Measurements from ENCODE around the gene UBE2L6. TPM values are rescaled to one million over a fixed set of nuclear protein-coding genes. Genes with fewer than 3 reads are reported as not detected.

UBE2L6 gene
- total RNA-seq, 3 donors from 2014 or later, result 25.9 to 66.2 (median 48.1) TPM

DNA sequence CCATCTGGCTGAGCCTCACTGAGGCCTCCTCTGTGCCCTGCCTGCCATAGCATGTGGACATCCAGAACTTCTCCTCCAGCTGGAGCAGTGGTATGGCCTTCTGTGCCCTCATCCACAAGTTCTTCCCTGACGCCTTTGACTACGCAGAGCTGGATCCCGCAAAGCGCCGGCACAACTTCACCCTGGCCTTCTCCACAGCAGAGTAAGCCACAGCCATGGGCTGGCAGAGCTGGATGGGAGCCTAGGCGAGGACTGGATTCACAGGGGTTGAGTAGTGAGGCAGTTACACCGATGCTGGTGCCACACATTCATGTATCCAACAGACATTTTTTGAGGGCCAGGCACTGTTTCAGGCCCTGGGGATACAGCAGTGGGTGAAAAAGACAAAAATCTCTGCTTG lies 21.0 kb downstream of the UBE2L6 start:
- H3K36me3 ChIP-seq, result no peaks in the 10 kb centered on the region
- no peaks in the 10 kb centered on the region for H3K4me1 ChIP-seq
- no peak for DNase-seq (ENCODE audit: low spot score in 2 of 2)
- no peak overlapping the region for H3K4me3 ChIP-seq
- H3K9me3 ChIP-seq, result no peaks in the 10 kb centered on the region
- H3K27me3 ChIP-seq, result no peaks in the 10 kb centered on the region
- intact Hi-C loops (cut with DNase I; ENCODE audit: low total_unique reads), result no loop called here
- TF ChIP-seq CTCF (IDR thresholded peaks at IDR 0.05), result no peak
- no peak for TF ChIP-seq POLR2AphosphoS5 (IDR thresholded peaks at IDR 0.05)
- no peak for TF ChIP-seq POLR2A (IDR thresholded peaks at IDR 0.05)
- no peak overlapping the region for H3K27ac ChIP-seq

GRCh38 chr11:57545883-57546282 lies 21.6 kb downstream of the UBE2L6 start:
- intact Hi-C loops (cut with DNase I; ENCODE audit: low total_unique reads), result no loop called here
- no peaks in the 10 kb centered on the region for H3K36me3 ChIP-seq
- DNase-seq (ENCODE audit: low spot score in 2 of 2), result no peak

DNA sequence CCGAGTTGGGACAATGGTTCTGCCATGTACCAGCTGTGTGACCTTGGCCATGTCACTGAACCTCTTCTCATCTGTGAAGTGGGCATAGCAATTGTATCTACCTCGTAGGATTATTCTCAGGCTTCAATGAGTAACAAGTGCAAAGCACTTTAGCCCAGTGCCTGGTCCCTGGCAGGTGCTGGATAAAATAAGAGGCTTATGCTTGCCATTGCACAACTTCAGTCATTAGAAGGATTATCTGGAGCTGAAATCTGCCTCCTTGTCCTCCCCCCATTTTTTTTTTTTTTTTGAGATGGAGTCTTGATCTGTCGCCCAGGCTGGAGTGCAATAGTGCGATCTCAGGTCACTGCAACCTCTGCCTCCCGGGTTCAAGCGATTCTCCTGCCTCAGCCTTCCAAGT lies 22.9 kb downstream of the UBE2L6 start:
- no peaks in the 10 kb centered on the region for H3K36me3 ChIP-seq
- H3K4me1 ChIP-seq, result no peaks in the 10 kb centered on the region
- TF ChIP-seq POLR2AphosphoS5 (IDR thresholded peaks at IDR 0.05) (no peak), CTCF (IDR thresholded peaks at IDR 0.05) (no peak), POLR2A (IDR thresholded peaks at IDR 0.05) (no peak)
- no peaks in the 10 kb centered on the region for H3K27me3 ChIP-seq
- no peak for DNase-seq (ENCODE audit: low spot score in 2 of 2)
- no peak overlapping the region for H3K4me3 ChIP-seq
- intact Hi-C loops (cut with DNase I; ENCODE audit: low total_unique reads), result no loop called here
- no peak overlapping the region for H3K27ac ChIP-seq
- no peaks in the 10 kb centered on the region for H3K9me3 ChIP-seq

More at GRCh38 chr11:57545883-57546282, 21.6 kb downstream of the UBE2L6 start:
- no peaks in the 10 kb centered on the region for H3K27me3 ChIP-seq
- no peaks in the 10 kb centered on the region for H3K9me3 ChIP-seq
- no peaks in the 10 kb centered on the region for H3K4me1 ChIP-seq
- no peak for TF ChIP-seq CTCF (IDR thresholded peaks at IDR 0.05)
- TF ChIP-seq POLR2A (IDR thresholded peaks at IDR 0.05), result no peak
- no peak for TF ChIP-seq POLR2AphosphoS5 (IDR thresholded peaks at IDR 0.05)
- H3K27ac ChIP-seq, result no peak overlapping the region
- no peak overlapping the region for H3K4me3 ChIP-seq

DNA sequence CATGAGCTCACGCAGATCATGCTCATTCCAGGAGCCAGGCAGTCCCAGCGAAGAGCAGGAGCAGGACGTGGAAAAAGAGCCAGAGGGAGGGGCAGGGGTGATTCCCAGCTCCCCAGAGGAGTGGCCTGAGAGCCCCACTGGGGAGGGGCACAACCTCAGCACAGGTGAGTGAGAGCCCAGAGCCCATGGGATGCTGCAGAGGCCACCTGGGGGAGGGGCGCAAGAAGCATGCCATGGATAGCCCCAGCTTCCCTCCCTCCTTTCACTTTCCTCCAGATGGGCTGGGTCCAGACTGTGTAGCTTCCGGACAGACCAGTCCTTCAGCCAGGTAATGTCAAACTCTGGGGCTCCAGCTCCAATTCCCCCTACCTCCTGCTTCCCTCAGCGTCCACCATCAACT lies 23.9 kb downstream of the UBE2L6 start:
- DNase-seq (ENCODE audit: low spot score in 2 of 2), result no peak
- TF ChIP-seq CTCF (IDR thresholded peaks at IDR 0.05) (no peak), POLR2AphosphoS5 (IDR thresholded peaks at IDR 0.05) (no peak), POLR2A (IDR thresholded peaks at IDR 0.05) (no peak)
- no peak overlapping the region for H3K27ac ChIP-seq
- H3K4me3 ChIP-seq, result no peak overlapping the region
- intact Hi-C loops (cut with DNase I; ENCODE audit: low total_unique reads), result no loop called here
- H3K36me3 ChIP-seq, result no peaks in the 10 kb centered on the region
- H3K4me1 ChIP-seq, result no peaks in the 10 kb centered on the region
- H3K9me3 ChIP-seq, result no peaks in the 10 kb centered on the region
- no peaks in the 10 kb centered on the region for H3K27me3 ChIP-seq

GRCh38 chr11:57542582-57542981 lies 24.9 kb downstream of the UBE2L6 start:
- intact Hi-C loops (cut with DNase I; ENCODE audit: low total_unique reads), result no loop called here

More at GRCh38 chr11:57542582-57542981, 24.9 kb downstream of the UBE2L6 start:
- no peak for DNase-seq (ENCODE audit: low spot score in 2 of 2)
- TF ChIP-seq CTCF (IDR thresholded peaks at IDR 0.05) (no peak), POLR2AphosphoS5 (IDR thresholded peaks at IDR 0.05) (no peak), POLR2A (IDR thresholded peaks at IDR 0.05) (no peak)
- H3K4me1 ChIP-seq, result no peaks in the 10 kb centered on the region
- no peak overlapping the region for H3K4me3 ChIP-seq
- no peaks in the 10 kb centered on the region for H3K9me3 ChIP-seq
- no peaks in the 10 kb centered on the region for H3K27me3 ChIP-seq
- no peak overlapping the region for H3K27ac ChIP-seq
- H3K36me3 ChIP-seq, result no peaks in the 10 kb centered on the region

Measured in breast epithelium (tissue), 4 donors.